ENCODE data around the gene KCNA1. TPM values are rescaled to one million over a fixed set of nuclear protein-coding genes. Genes with fewer than 3 reads are reported as not detected.

The KCNA1 gene
- total RNA-seq, 1 experiment from 2014 or later: not detected

DNA sequence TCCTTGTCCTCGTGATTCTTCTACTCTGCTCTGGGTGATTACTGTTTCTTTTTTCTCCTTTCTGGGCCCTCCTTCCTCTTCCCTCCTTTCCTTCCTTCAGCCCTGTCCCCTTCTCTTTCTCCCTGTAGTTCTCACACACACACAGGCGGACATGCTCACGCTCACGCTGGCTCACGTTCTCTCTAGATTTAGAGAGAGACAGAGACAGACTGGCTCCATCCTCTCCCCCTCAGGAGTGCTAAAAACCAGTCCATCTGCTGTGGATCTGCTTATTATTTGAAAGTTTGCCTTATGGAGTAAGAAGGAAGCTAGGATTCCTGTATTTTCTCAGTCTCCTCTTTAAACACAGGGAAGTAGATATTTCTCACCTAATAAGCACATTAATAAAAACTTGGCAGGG, 48.1 kb downstream of the KCNA1 start:
- Histone ChIP-seq H3K36me3 (ENCODE audit: insufficient read depth, low read length, poor library complexity, severe bottlenecking) (no peaks in the 10 kb centered on the region), H3K27ac (ENCODE audit: low read depth, low read length, poor library complexity, severe bottlenecking) (no peak overlapping the region), H3K4me1 (ENCODE audit: insufficient read depth, low read length, poor library complexity, severe bottlenecking) (no peaks in the 10 kb centered on the region), H3K9me3 (ENCODE audit: low read depth, low read length, poor library complexity, severe bottlenecking) (no peaks in the 10 kb centered on the region), H3K27me3 (replicated peaks; ENCODE audit: insufficient read depth, low read depth, low read length, poor library complexity) (peaks cover 42% of the 10 kb centered on the region), H3K4me3 (ENCODE audit: low read depth, low read length, poor library complexity, severe bottlenecking) (no peak overlapping the region)
- no TSS peak for BruUV-seq (replicated peaks)
- TF ChIP-seq EZH2 (IDR thresholded peaks at IDR 0.05; ENCODE audit: borderline replicate concordance, low read depth, low read length, poor library complexity, severe bottlenecking): no peak
- TF ChIP-seq, protein P1, sequence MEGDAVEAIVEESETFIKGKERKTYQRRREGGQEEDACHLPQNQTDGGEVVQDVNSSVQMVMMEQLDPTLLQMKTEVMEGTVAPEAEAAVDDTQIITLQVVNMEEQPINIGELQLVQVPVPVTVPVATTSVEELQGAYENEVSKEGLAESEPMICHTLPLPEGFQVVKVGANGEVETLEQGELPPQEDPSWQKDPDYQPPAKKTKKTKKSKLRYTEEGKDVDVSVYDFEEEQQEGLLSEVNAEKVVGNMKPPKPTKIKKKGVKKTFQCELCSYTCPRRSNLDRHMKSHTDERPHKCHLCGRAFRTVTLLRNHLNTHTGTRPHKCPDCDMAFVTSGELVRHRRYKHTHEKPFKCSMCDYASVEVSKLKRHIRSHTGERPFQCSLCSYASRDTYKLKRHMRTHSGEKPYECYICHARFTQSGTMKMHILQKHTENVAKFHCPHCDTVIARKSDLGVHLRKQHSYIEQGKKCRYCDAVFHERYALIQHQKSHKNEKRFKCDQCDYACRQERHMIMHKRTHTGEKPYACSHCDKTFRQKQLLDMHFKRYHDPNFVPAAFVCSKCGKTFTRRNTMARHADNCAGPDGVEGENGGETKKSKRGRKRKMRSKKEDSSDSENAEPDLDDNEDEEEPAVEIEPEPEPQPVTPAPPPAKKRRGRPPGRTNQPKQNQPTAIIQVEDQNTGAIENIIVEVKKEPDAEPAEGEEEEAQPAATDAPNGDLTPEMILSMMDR (conservative IDR thresholded peaks at IDR 0.05; ENCODE audit: low read depth, low read length): no peak
- intact Hi-C loops (cut with micrococcal nuclease; ENCODE audit: unreplicated experiment): no loop called here
- POLR2A ChIA-PET (ENCODE audit: low non-redundant PET): no interaction called here
- CTCF ChIA-PET: no interaction called here
- no peak for DNase-seq (ENCODE audit: low spot score)

DNA sequence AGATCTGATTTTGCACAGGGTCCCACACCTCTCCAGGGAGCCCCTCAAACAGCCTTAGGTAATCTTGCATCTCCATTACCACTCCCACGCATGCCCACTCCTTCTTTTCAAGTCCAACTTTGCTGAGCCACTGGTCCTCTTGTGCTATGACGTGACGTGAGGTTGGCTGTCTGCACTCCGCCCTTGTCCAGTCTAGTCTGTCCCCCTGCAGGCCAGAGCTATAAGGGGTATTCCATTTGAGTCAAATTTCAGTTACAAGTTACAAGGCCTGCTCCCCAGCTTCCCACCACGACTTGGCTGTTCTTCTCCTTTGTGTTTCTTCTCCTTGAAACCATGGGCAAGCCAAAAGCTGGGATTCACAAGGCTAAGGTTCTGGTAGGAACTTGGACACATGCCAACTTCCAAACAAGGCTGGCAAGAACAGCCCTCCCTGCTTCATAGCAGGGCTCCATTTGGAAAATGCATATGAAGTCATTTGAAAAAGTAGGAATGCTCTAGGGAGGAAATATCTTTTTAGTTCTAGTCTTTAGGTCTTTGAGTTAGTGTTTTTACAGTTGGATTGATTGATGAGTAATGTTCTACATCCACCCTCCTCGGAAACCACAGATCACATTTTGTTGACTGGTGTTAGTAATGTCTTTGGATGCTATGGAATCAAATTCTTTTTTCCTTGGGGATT, 49.1 kb downstream of the KCNA1 start:
- H3K36me3 ChIP-seq (ENCODE audit: insufficient read depth, low read length, poor library complexity, severe bottlenecking): no peaks in the 10 kb centered on the region
- no peaks in the 10 kb centered on the region for H3K9me3 ChIP-seq (ENCODE audit: low read depth, low read length, poor library complexity, severe bottlenecking)
- no peak overlapping the region for H3K27ac ChIP-seq (ENCODE audit: low read depth, low read length, poor library complexity, severe bottlenecking)
- no peaks in the 10 kb centered on the region for H3K4me1 ChIP-seq (ENCODE audit: insufficient read depth, low read length, poor library complexity, severe bottlenecking)
- peaks cover 42% of the 10 kb centered on the region for H3K27me3 ChIP-seq (replicated peaks; ENCODE audit: insufficient read depth, low read depth, low read length, poor library complexity)
- no TSS peak for BruUV-seq (replicated peaks)
- ChIA-PET CTCF (no interaction called here), POLR2A (ENCODE audit: low non-redundant PET) (no interaction called here)
- intact Hi-C loops (cut with micrococcal nuclease; ENCODE audit: unreplicated experiment): no loop called here
- no peak overlapping the region for H3K4me3 ChIP-seq (ENCODE audit: low read depth, low read length, poor library complexity, severe bottlenecking)
- DNase-seq (ENCODE audit: low spot score): no peak
- TF ChIP-seq, protein P1 (conservative IDR thresholded peaks at IDR 0.05; ENCODE audit: low read depth, low read length): no peak
- no peak for TF ChIP-seq EZH2 (IDR thresholded peaks at IDR 0.05; ENCODE audit: borderline replicate concordance, low read depth, low read length, poor library complexity, severe bottlenecking)

DNA sequence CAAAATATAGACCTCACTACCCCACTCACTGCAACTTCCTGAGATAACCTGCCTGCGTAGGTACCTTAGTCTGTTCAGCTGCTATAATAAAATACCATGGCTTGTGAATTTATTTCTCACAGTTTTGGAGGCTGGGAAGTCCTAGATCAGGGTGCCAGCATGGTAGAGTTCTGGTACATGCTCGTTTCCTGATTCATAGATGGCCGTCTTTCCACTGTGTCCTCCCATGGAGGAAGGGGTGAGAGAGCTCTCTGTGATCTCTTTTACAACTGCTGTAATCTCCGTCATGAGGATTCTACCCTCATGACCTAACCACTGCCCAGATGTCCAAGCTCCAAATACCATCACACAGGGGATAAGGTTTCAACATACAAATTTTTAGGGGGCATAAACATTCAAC, 49.7 kb downstream of the KCNA1 start:
- no peaks in the 10 kb centered on the region for H3K9me3 ChIP-seq (ENCODE audit: low read depth, low read length, poor library complexity, severe bottlenecking)
- no TSS peak for BruUV-seq (replicated peaks)
- ChIA-PET POLR2A (ENCODE audit: low non-redundant PET) (no interaction called here), CTCF (no interaction called here)
- H3K27me3 ChIP-seq (replicated peaks; ENCODE audit: insufficient read depth, low read depth, low read length, poor library complexity): peaks cover 42% of the 10 kb centered on the region
- no peak overlapping the region for H3K27ac ChIP-seq (ENCODE audit: low read depth, low read length, poor library complexity, severe bottlenecking)
- no peak for DNase-seq (ENCODE audit: low spot score)
- TF ChIP-seq, protein P1 (conservative IDR thresholded peaks at IDR 0.05; ENCODE audit: low read depth, low read length): no peak
- no peak for TF ChIP-seq EZH2 (IDR thresholded peaks at IDR 0.05; ENCODE audit: borderline replicate concordance, low read depth, low read length, poor library complexity, severe bottlenecking)
- H3K4me1 ChIP-seq (ENCODE audit: insufficient read depth, low read length, poor library complexity, severe bottlenecking): no peaks in the 10 kb centered on the region
- no peaks in the 10 kb centered on the region for H3K36me3 ChIP-seq (ENCODE audit: insufficient read depth, low read length, poor library complexity, severe bottlenecking)
- intact Hi-C loops (cut with micrococcal nuclease; ENCODE audit: unreplicated experiment): no loop called here
- no peak overlapping the region for H3K4me3 ChIP-seq (ENCODE audit: low read depth, low read length, poor library complexity, severe bottlenecking)

All from A673 (cell line).